HG03196 (cell line): ENCODE results near the gene RNASE13.
"Not testable (repeated sequence)": the region's sequence is repeated elsewhere in the genome, so short reads cannot be mapped to it uniquely, and the experiment has no call there.

Experiments
- ATAC-seq: cut with Tn5 transposase; IDR thresholded peaks from one replicate; pipeline ENCODE4 v1.9.1; 2021; ENCODE audit not compliant: unreplicated experiment

The RNASE13 gene

GRCh38 chr14:21042918-21043317, 8.3 kb upstream of the RNASE13 start:
- no peak for ATAC-seq

GRCh38 chr14:21041676-21042433, 7.2 kb upstream of the RNASE13 start, which contains the start of gene RNASE7:
Gene RNASE7, plus strand, starts transcription at chr14:21042362. Its CDS starts 631 bp downstream, at chr14:21042993.
- ATAC-seq = no peak

GRCh38 chr14:21040941-21041340, 6.3 kb upstream of the RNASE13 start:
- not testable (repeated sequence) for ATAC-seq

- no peak for ATAC-seq
Measured at GRCh38 chr14:21040370-21040925, 5.8 kb upstream of the RNASE13 start.

- no peak for ATAC-seq
Measured at GRCh38 chr14:21039585-21040369, 5.2 kb upstream of the RNASE13 start.

- ATAC-seq = no peak
Measured at GRCh38 chr14:21038441-21039422, 4.1 kb upstream of the RNASE13 start.

- no peak for ATAC-seq
Measured at GRCh38 chr14:21037156-21037555, 2.5 kb upstream of the RNASE13 start.

- ATAC-seq = no peak
Measured at GRCh38 chr14:21036751-21037150, 2.1 kb upstream of the RNASE13 start.

GRCh38 chr14:21033133-21033698, 1.4 kb downstream of the RNASE13 start:
- ATAC-seq = no peak

- ATAC-seq = no peak
Measured at GRCh38 chr14:21032326-21033132, 2.1 kb downstream of the RNASE13 start.

GRCh38 chr14:21030531-21030930, 4.1 kb downstream of the RNASE13 start:
- no peak for ATAC-seq

- no peak for ATAC-seq
Measured at GRCh38 chr14:21029917-21030316, 4.7 kb downstream of the RNASE13 start, which contains the start of gene TPPP2. Gene TPPP2, plus strand, starts transcription at chr14:21030217. Its CDS starts 365 bp downstream, at chr14:21030582.

- no peak for ATAC-seq
Measured at GRCh38 chr14:21026988-21027315, 7.7 kb downstream of the RNASE13 start.

GRCh38 chr14:21026274-21026987, 8.2 kb downstream of the RNASE13 start:
- no peak for ATAC-seq

- no peak for ATAC-seq
Measured at GRCh38 chr14:21025371-21026273, 9.0 kb downstream of the RNASE13 start.

GRCh38 chr14:21024585-21025370, 9.8 kb downstream of the RNASE13 start, which contains the start of gene NDRG2:
Gene NDRG2, minus strand, starts transcription at chr14:21025061. Its CDS starts 1,746 bp downstream, at chr14:21023315.
- ATAC-seq = no peak
